ENCODE results near the gene CEP170B.

The CEP170B gene

DNA sequence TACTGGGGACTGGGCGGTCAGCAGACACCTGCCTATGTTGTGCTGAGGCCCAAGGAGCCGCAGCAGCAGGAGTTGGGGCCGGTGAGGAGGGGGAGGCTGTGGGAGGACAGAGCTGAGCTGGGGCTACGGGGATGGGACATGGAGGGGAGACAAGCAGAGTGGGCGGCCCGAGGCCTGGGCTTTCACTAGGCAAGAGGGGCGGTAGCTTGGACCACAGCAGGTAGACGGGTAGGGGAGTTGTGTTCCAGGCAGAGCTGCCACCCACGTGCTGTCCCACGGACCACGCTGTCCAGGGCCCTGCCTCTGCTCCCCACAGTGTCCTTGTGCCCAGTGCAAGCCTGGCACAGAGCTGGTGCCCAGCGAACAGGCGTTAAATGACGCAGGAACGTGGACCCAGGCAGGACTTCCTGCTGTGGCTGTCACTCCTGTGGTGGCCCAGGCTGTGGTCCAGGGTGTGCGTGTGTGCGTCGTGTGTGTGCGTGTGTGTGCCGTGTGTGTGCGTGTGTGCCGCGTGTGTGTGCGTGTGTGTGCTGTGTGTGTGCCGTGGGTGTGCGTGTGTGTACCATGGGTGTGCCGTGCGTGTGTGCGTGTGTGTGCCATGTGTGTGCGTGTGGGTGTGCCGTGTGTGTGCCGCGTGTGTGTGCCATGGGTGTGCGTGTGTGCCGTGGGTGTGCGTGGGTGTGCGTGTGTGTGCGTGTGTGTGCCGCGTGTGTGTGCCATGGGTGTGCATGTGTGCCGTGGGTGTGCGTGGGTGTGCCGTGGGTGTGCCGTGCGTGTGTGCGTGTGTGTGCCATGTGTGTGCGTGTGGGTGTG lies 6.8 kb downstream of the CEP170B start:
- no peaks in the 10 kb centered on the region for H3K27me3 ChIP-seq (ENCODE audit: insufficient read depth, low read length, poor library complexity, severe bottlenecking)
- no peaks in the 10 kb centered on the region for H3K36me3 ChIP-seq (ENCODE audit: insufficient read depth, low read length)
- H3F3A ChIP-seq (ENCODE audit: low read depth): no peaks in the 10 kb centered on the region
- no peak overlapping the region for H2AFZ ChIP-seq (ENCODE audit: low read length)
- H3K4me3 ChIP-seq (ENCODE audit: low read length, poor library complexity, severe bottlenecking): no peak overlapping the region
- no peaks in the 10 kb centered on the region for H4K20me1 ChIP-seq (ENCODE audit: insufficient read depth, low read length, poor library complexity, severe bottlenecking)
- no peaks in the 10 kb centered on the region for H3K79me2 ChIP-seq (ENCODE audit: insufficient read depth, low read length)
- no peaks in the 10 kb centered on the region for H3K4me1 ChIP-seq (ENCODE audit: insufficient read depth, low read length, poor library complexity, severe bottlenecking)
- TF ChIP-seq, protein P1, sequence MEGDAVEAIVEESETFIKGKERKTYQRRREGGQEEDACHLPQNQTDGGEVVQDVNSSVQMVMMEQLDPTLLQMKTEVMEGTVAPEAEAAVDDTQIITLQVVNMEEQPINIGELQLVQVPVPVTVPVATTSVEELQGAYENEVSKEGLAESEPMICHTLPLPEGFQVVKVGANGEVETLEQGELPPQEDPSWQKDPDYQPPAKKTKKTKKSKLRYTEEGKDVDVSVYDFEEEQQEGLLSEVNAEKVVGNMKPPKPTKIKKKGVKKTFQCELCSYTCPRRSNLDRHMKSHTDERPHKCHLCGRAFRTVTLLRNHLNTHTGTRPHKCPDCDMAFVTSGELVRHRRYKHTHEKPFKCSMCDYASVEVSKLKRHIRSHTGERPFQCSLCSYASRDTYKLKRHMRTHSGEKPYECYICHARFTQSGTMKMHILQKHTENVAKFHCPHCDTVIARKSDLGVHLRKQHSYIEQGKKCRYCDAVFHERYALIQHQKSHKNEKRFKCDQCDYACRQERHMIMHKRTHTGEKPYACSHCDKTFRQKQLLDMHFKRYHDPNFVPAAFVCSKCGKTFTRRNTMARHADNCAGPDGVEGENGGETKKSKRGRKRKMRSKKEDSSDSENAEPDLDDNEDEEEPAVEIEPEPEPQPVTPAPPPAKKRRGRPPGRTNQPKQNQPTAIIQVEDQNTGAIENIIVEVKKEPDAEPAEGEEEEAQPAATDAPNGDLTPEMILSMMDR (conservative IDR thresholded peaks at IDR 0.05; ENCODE audit: low read length): no peak
- no peak for TF ChIP-seq EZH2phosphoT487 (IDR thresholded peaks at IDR 0.05; ENCODE audit: borderline replicate concordance)
- no peak overlapping the region for H3K9ac ChIP-seq (ENCODE audit: low read depth, low read length, poor library complexity, severe bottlenecking)
- H3K9me3 ChIP-seq (ENCODE audit: insufficient read depth, low read depth, low read length): no peaks in the 10 kb centered on the region
- H3K9me2 ChIP-seq (replicated peaks; ENCODE audit: low read depth, low read length): no peaks in the 10 kb centered on the region
- no peak overlapping the region for H3K4me2 ChIP-seq (ENCODE audit: low read depth, low read length, poor library complexity, severe bottlenecking)

DNA sequence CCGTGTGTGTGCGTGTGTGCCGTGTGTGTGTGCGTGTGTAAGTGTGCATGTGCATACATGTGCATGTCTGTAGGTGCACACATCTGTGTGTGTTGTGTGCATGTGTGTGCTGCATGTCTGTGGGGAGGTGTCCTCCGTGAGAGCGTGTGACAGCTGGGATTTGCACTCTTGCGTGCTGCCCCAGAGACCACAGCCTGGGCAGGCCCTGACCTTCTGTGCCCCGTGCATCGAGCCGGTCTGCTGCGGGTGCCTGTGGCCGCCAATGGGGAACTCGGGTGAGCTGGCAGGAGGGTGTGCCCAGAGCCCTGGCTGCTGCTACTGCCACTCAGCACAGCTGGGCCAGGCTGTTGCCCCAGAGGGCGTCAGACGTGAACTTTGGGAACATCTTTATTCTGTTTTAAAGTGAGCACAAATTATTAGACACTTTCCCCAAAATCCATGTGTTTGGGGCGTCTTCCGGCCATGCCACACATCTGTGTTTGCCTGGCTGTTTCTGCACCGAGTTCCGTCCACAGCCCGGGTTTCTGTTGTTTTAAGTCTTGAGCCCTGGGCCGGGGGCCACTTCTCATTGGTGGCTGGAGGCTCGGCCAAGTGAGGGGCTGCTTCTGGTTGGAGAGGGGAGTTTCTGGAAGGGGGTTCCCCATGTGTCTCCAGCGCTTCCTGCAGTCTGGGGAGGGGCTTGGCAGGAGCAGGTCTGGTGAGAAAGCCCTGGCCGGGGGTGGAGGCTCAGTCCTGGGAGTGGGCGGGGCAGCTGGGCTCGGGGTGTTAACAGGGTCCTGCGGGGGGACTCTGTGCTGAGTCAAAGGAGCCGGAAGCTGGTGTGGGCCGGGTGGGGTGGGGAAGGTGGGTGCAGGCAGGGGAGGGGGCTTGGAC lies 7.6 kb downstream of the CEP170B start:
- Histone ChIP-seq H3K4me1 (ENCODE audit: insufficient read depth, low read length, poor library complexity, severe bottlenecking) (no peaks in the 10 kb centered on the region), H3K9ac (ENCODE audit: low read depth, low read length, poor library complexity, severe bottlenecking) (no peak overlapping the region), H3K9me2 (replicated peaks; ENCODE audit: low read depth, low read length) (no peaks in the 10 kb centered on the region), H3K27me3 (ENCODE audit: insufficient read depth, low read length, poor library complexity, severe bottlenecking) (no peaks in the 10 kb centered on the region), H2AFZ (ENCODE audit: low read length) (no peak overlapping the region), H3F3A (ENCODE audit: low read depth) (no peaks in the 10 kb centered on the region), H3K36me3 (ENCODE audit: insufficient read depth, low read length) (no peaks in the 10 kb centered on the region), H3K4me2 (ENCODE audit: low read depth, low read length, poor library complexity, severe bottlenecking) (no peak overlapping the region), H3K9me3 (ENCODE audit: insufficient read depth, low read depth, low read length) (no peaks in the 10 kb centered on the region), H3K79me2 (ENCODE audit: insufficient read depth, low read length) (no peaks in the 10 kb centered on the region), H4K20me1 (ENCODE audit: insufficient read depth, low read length, poor library complexity, severe bottlenecking) (no peaks in the 10 kb centered on the region), H3K4me3 (ENCODE audit: low read length, poor library complexity, severe bottlenecking) (no peak overlapping the region)
- no peak for TF ChIP-seq EZH2phosphoT487 (IDR thresholded peaks at IDR 0.05; ENCODE audit: borderline replicate concordance)
- TF ChIP-seq, protein P1 (conservative IDR thresholded peaks at IDR 0.05; ENCODE audit: low read length): no peak

DNA sequence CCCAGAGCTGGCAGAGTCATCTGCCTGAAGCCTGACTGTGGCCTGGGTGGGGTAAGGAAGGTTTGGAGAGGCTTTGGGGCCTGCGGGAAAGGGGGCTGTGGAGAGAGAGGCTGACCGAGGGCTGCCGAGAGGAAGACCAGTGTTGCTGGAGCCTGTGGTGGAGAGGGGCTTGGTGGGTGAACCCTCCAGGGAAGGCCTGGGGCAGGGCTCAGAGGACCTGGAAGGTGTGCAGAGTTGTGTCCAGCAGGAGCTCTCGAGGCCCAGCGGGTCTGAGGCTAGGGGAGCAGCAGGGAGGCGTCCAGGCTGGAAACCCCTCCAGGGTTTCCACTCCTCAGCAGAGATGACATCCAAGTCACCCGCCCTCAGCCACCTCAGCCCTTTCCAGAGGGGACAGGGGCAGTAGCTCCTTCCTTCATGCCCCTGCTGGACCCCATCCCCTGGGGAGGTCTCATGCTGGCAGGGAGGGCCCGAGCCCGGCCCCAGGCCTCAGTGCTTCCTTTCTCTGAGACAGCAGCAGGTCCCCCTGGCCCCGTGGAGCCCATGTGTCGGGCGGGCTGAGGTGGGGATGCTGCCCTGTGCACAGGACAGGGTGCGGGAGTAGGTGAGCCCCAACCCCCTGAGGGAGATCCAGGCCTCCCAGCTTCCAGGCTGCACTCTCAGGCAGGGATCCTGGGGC lies 8.4 kb downstream of the CEP170B start:
- Histone ChIP-seq H3K36me3 (ENCODE audit: insufficient read depth, low read length) (no peaks in the 10 kb centered on the region), H3K79me2 (ENCODE audit: insufficient read depth, low read length) (no peaks in the 10 kb centered on the region)

More for the DNA sequence above, 8.4 kb downstream of the CEP170B start:
- no peak for TF ChIP-seq EZH2phosphoT487 (IDR thresholded peaks at IDR 0.05; ENCODE audit: borderline replicate concordance)
- TF ChIP-seq, protein P1 (conservative IDR thresholded peaks at IDR 0.05; ENCODE audit: low read length): no peak
- no peak overlapping the region for H3K4me3 ChIP-seq (ENCODE audit: low read length, poor library complexity, severe bottlenecking)
- no peaks in the 10 kb centered on the region for H3K27me3 ChIP-seq (ENCODE audit: insufficient read depth, low read length, poor library complexity, severe bottlenecking)
- no peaks in the 10 kb centered on the region for H3F3A ChIP-seq (ENCODE audit: low read depth)
- H3K9ac ChIP-seq (ENCODE audit: low read depth, low read length, poor library complexity, severe bottlenecking): no peak overlapping the region
- no peaks in the 10 kb centered on the region for H3K4me1 ChIP-seq (ENCODE audit: insufficient read depth, low read length, poor library complexity, severe bottlenecking)
- H3K9me2 ChIP-seq (replicated peaks; ENCODE audit: low read depth, low read length): no peaks in the 10 kb centered on the region
- no peaks in the 10 kb centered on the region for H3K9me3 ChIP-seq (ENCODE audit: insufficient read depth, low read depth, low read length)
- no peak overlapping the region for H3K4me2 ChIP-seq (ENCODE audit: low read depth, low read length, poor library complexity, severe bottlenecking)
- H2AFZ ChIP-seq (ENCODE audit: low read length): no peak overlapping the region
- H4K20me1 ChIP-seq (ENCODE audit: insufficient read depth, low read length, poor library complexity, severe bottlenecking): no peaks in the 10 kb centered on the region

Measured in Loucy (cell line).